CD14-positive monocyte (primary cell): Measurements from ENCODE around the gene PCGF3. TPM values are rescaled to one million over a fixed set of nuclear protein-coding genes. Genes with fewer than 3 reads are reported as not detected.

Experiments
- DNase-seq, 3 donors: peaks; one replicate each; pipeline ENCODE4 v3.0.0-alpha.2; 2011 to 2022
- H2AFZ ChIP-seq: 2 replicates; pipeline ENCODE4 v1.6.0; 2012; ENCODE audit warnings: mild to moderate bottlenecking, low read depth, low read length, inconsistent platforms; ENCODE audit not compliant: insufficient read depth, poor library complexity, severe bottlenecking
- H3K27ac ChIP-seq, 2 donors: 1 replicate in 1 of 2; 2 replicates in 1 of 2; pipeline ENCODE4 v1.5.1; 2012 to 2013; ENCODE audit warnings: low read length in 2 of 2, control low read depth in 1 of 2, inconsistent platforms in 1 of 2, low read depth in 1 of 2, mild to moderate bottlenecking in 1 of 2
- H3K27me3 ChIP-seq, 2 donors: one replicate each; pipeline versions ENCODE4 v1.6.0 to v1.6.1; 2011 to 2013; ENCODE audit warnings: low read length in 2 of 2; ENCODE audit not compliant: control insufficient read depth in 2 of 2, insufficient read depth in 2 of 2
- H3K36me3 ChIP-seq, 2 donors: replicated peaks in 1 of 2; 1 replicate in 1 of 2; 2 replicates in 1 of 2; pipeline versions ENCODE4 v1.5.1 to v1.6.1; 2012 to 2013; ENCODE audit warnings: low read length in 2 of 2, control low read depth in 1 of 2, inconsistent platforms in 1 of 2, mild to moderate bottlenecking in 1 of 2; ENCODE audit not compliant: insufficient read depth in 2 of 2, control insufficient read depth in 1 of 2
- H3K4me1 ChIP-seq, 2 donors: 1 replicate in 1 of 2; 2 replicates in 1 of 2; pipeline versions ENCODE4 v1.5.1 to v1.6.1; 2012 to 2013; ENCODE audit warnings: low read length in 2 of 2, control low read depth in 1 of 2, inconsistent platforms in 1 of 2, mild to moderate bottlenecking in 1 of 2, moderate library complexity in 1 of 2; ENCODE audit not compliant: insufficient read depth in 2 of 2, control insufficient read depth in 1 of 2
- H3K4me2 ChIP-seq: replicated peaks from 2 replicates; pipeline ENCODE3; 2012; ENCODE audit warnings: low read length, moderate library complexity, mild to moderate bottlenecking; ENCODE audit not compliant: poor library complexity, severe bottlenecking; ENCODE audit errors: extremely low read depth
- H3K4me3 ChIP-seq, 3 experiments: fragments of 200-600 bp in 1 of 3; sonication (generic) in 1 of 3; replicated peaks in 1 of 3; 1 replicate in 2 of 3; 2 replicates in 1 of 3; pipeline ENCODE4 v1.5.1; 2011 to 2013; ENCODE audit warnings: low read length in 3 of 3, mild to moderate bottlenecking in 3 of 3, control low read depth in 2 of 3, low read depth in 2 of 3, inconsistent platforms in 1 of 3, moderate library complexity in 1 of 3
- H3K79me2 ChIP-seq: 2 replicates; pipeline ENCODE4 v1.6.0; 2012; ENCODE audit warnings: mild to moderate bottlenecking, control low read depth, inconsistent platforms, low read length, moderate library complexity; ENCODE audit not compliant: insufficient read depth
- H3K9ac ChIP-seq: 2 replicates; pipeline ENCODE4 v1.6.0; 2017; ENCODE audit warnings: low read length, mild to moderate bottlenecking; ENCODE audit not compliant: insufficient read depth, poor library complexity, severe bottlenecking
- H3K9me3 ChIP-seq, 2 donors: replicated peaks in 1 of 2; 1 replicate in 1 of 2; 2 replicates in 1 of 2; pipeline versions ENCODE4 v1.5.1 to v1.6.1; 2012 to 2013; ENCODE audit warnings: low read length in 2 of 2, control low read depth in 1 of 2; ENCODE audit not compliant: control insufficient read depth in 1 of 2, insufficient read depth in 1 of 2
- H4K20me1 ChIP-seq: 2 replicates; pipeline ENCODE4 v1.6.0; 2012; ENCODE audit warnings: mild to moderate bottlenecking, low read length, control low read depth, moderate library complexity; ENCODE audit not compliant: insufficient read depth
- H3K27ac Mint-ChIP-seq, 7 donors: one replicate each; pipeline ENCODE4 v1.8.0; 2020; ENCODE audit warnings: mild to moderate bottlenecking in 7 of 7, mixed read lengths in 7 of 7, moderate library complexity in 6 of 7, inconsistent platforms in 2 of 7
- H3K27me3 Mint-ChIP-seq, 3 donors: one replicate each; pipeline ENCODE4 v1.8.0; 2021 to 2022; ENCODE audit warnings: low read depth in 3 of 3, mild to moderate bottlenecking in 3 of 3, mixed read lengths in 3 of 3, moderate library complexity in 3 of 3, inconsistent platforms in 1 of 3
- H3K36me3 Mint-ChIP-seq, 2 donors: one replicate each; pipeline ENCODE4 v1.8.0; 2020; ENCODE audit warnings: mixed read lengths in 2 of 2, inconsistent platforms in 1 of 2, mild to moderate bottlenecking in 1 of 2
- H3K4me1 Mint-ChIP-seq: one replicate; pipeline ENCODE4 v1.8.0; 2020; ENCODE audit warnings: mild to moderate bottlenecking, mixed read lengths
- H3K4me3 Mint-ChIP-seq, 2 donors: one replicate each; pipeline ENCODE4 v1.8.0; 2020; ENCODE audit warnings: mild to moderate bottlenecking in 2 of 2, mixed read lengths in 2 of 2, moderate library complexity in 1 of 2
- H3K9me3 Mint-ChIP-seq, 7 donors: one replicate each; pipeline ENCODE4 v1.8.0; 2020 to 2022; ENCODE audit warnings: mixed read lengths in 7 of 7, mild to moderate bottlenecking in 6 of 7, moderate library complexity in 6 of 7, inconsistent platforms in 2 of 7
- CTCF ChIP-seq: fragments of 200-600 bp; IDR thresholded peaks from one replicate; pipeline ENCODE4 v1.8.0; 2022; ENCODE audit warnings: antibody characterized with exemption, mild to moderate bottlenecking
- WGBS: methylation state at CpG from one replicate; pipeline ENCODE4 v1.1.5; 2013; ENCODE audit warnings: missing lambda C conversion rate; ENCODE audit not compliant: insufficient coverage; 5-methylcytosine and 5-hydroxymethylcytosine counted together
- intact Hi-C, 2 donors: fragments of 100-400 bp; cut with micrococcal nuclease; formaldehyde crosslinking; loops; one replicate each; pipeline versions ENCODE4 v1.15.0 to v1.15.1; 2023
- polyA plus RNA-seq, 3 donors: library from polyadenylated mRNA; depleted of rRNA in 1 of 3; unstranded in 2 of 3; stranded (reverse) in 1 of 3; fragments of 300-500 nt in 2 of 3; fragments of >200 nt in 1 of 3; fragmentation: Illumina TruSeq in 2 of 3; gene quantifications; 1 replicate in 2 of 3; 2 replicates in 1 of 3; pipeline ENCODE4 v1.2.3, GENCODE V29; 2012 to 2021

Gene PCGF3
- polyA plus RNA-seq, 3 donors: 7.0 to 163 (median 8.3) TPM

- H3K27ac Mint-ChIP-seq: no peak overlapping the region
- H3K4me1 Mint-ChIP-seq: peaks cover 10% of the 10 kb centered on the region
- no peak overlapping the region for H3K27ac ChIP-seq
- no peak overlapping the region for H3K9ac ChIP-seq
- TF ChIP-seq CTCF: no peak
- peak overlapping the region in 1 of 2 donors; percentile 77 for H3K4me3 Mint-ChIP-seq
- DNase-seq: no peak
- no peaks in the 10 kb centered on the region for H3K36me3 Mint-ChIP-seq
- H3K4me1 ChIP-seq: peaks cover 11 to 15% of the 10 kb centered on the region in 2 donors
- peaks cover 0 to 19% (median 14%) of the 10 kb centered on the region in 7 donors for H3K9me3 Mint-ChIP-seq
- H4K20me1 ChIP-seq: no peaks in the 10 kb centered on the region
- WGBS: 96% methylated on average over 31 of the region's 42 CpGs
- H3K79me2 ChIP-seq: no peaks in the 10 kb centered on the region
- no peak overlapping the region for H2AFZ ChIP-seq
- intact Hi-C loops: no loop called here
- H3K4me3 ChIP-seq: no peak overlapping the region
- H3K27me3 ChIP-seq: no peaks in the 10 kb centered on the region
- peaks cover 0 to 9% of the 10 kb centered on the region in 2 donors for H3K9me3 ChIP-seq
- H3K4me2 ChIP-seq: no peak overlapping the region
- H3K36me3 ChIP-seq: no peaks in the 10 kb centered on the region
- H3K27me3 Mint-ChIP-seq: peaks cover 3 to 8% (median 4%) of the 10 kb centered on the region in 3 donors
Measured at GRCh38 chr4:661881-662761, 43.5 kb upstream of the PCGF3 start.

- intact Hi-C loops: no loop called here
- no peaks in the 10 kb centered on the region for H4K20me1 ChIP-seq
- H3K27ac ChIP-seq: peak overlapping the region in 1 of 2 donors; percentile 83
- Mint-ChIP-seq H3K4me1 (peaks cover 10% of the 10 kb centered on the region), H3K4me3 (peak overlapping the region; percentile 77 to 90), H3K36me3 (no peaks in the 10 kb centered on the region), H3K9me3 (peaks cover 0 to 15% (median 11%) of the 10 kb centered on the region in 7 donors), H3K27me3 (peaks cover 4 to 8% (median 5%) of the 10 kb centered on the region in 3 donors), H3K27ac (peak overlapping the region in 2 of 7 donors; percentile 41 to 63)
- H3K9me3 ChIP-seq: peaks cover 0 to 6% of the 10 kb centered on the region in 2 donors
- no peak for TF ChIP-seq CTCF
- peak overlapping the region; percentile 87 for H3K9ac ChIP-seq
- H3K27me3 ChIP-seq: no peaks in the 10 kb centered on the region
- H3K4me1 ChIP-seq: peaks cover 11 to 15% of the 10 kb centered on the region in 2 donors
- WGBS: 47% methylated on average over 17 of the region's 20 CpGs
- peak overlapping the region; percentile 89 for H3K4me2 ChIP-seq
- H3K79me2 ChIP-seq: no peaks in the 10 kb centered on the region
- no peak for DNase-seq
- H2AFZ ChIP-seq: peak overlapping the region; percentile 88
- H3K4me3 ChIP-seq: peak overlapping the region; percentile 67 to 81 (median 75)
- no peaks in the 10 kb centered on the region for H3K36me3 ChIP-seq
Measured at GRCh38 chr4:663046-663437, 42.6 kb upstream of the PCGF3 start.
